PC-9 (cell line): Measurements from ENCODE around the gene FMNL1. TPM values are rescaled to one million over a fixed set of nuclear protein-coding genes. Genes with fewer than 3 reads are reported as not detected.

Experiments
- BruUV-seq: library from RNA; stranded (reverse); fragments of 400-500 nt; replicated peaks from 2 replicates; lab custom pipeline; 2021; lab: Mats Ljungman, UMichigan
- CTCF ChIA-PET: fragments of 300-600 bp; sonication (Branson Sonifier 250); formaldehyde crosslinking; loops from one replicate; lab custom pipeline; 2022; ENCODE audit warnings: antibody characterized with exemption; lab: Charles Lee
- POLR2A ChIA-PET: fragments of 300-600 bp; sonication (Branson Sonifier 250); formaldehyde crosslinking; loops from one replicate; lab custom pipeline; 2022; ENCODE audit warnings: antibody characterized with exemption; ENCODE audit not compliant: unreplicated experiment; lab: Charles Lee
- DNase-seq, 2 experiments: peaks; one replicate each; pipeline versions ENCODE4 v3.0.0 to v3.0.0-alpha.2; 2015 to 2022; ENCODE audit warnings: mixed read lengths in 1 of 2
- H2AFZ ChIP-seq: fragments of 200-600 bp; sonication (generic); 2 replicates; pipeline ENCODE4 v1.8.1; 2017; ENCODE audit warnings: antibody characterized with exemption
- H3F3A ChIP-seq: fragments of 200-600 bp; sonication (generic); 2 replicates; pipeline ENCODE4 v1.8.1; 2017; ENCODE audit warnings: antibody characterized with exemption, mild to moderate bottlenecking, low read depth; ENCODE audit not compliant: insufficient read depth
- H3K27ac ChIP-seq: fragments of 200-600 bp; sonication (generic); 2 replicates; pipeline ENCODE4 v1.6.1; 2016; ENCODE audit warnings: mixed run types
- H3K27me3 ChIP-seq: fragments of 200-600 bp; sonication (generic); 2 replicates; pipeline ENCODE4 v1.6.1; 2016; ENCODE audit warnings: low read depth, mixed run types; ENCODE audit not compliant: insufficient read depth
- H3K36me3 ChIP-seq: fragments of 200-600 bp; sonication (generic); 2 replicates; pipeline ENCODE4 v1.6.1; 2016; ENCODE audit warnings: low read depth, mixed run types
- H3K4me1 ChIP-seq: fragments of 200-600 bp; sonication (generic); replicated peaks from 2 replicates; pipeline ENCODE4 v1.6.1; 2016; ENCODE audit warnings: mixed run types; ENCODE audit not compliant: insufficient read depth
- H3K4me2 ChIP-seq: fragments of 200-600 bp; sonication (generic); 2 replicates; pipeline ENCODE4 v1.6.1; 2017; ENCODE audit warnings: mixed run types
- H3K4me3 ChIP-seq: fragments of 200-600 bp; sonication (generic); 2 replicates; pipeline ENCODE4 v1.6.1; 2016; ENCODE audit warnings: mixed run types
- H3K79me2 ChIP-seq: fragments of 200-600 bp; sonication (generic); 2 replicates; pipeline ENCODE4 v1.6.1; 2017; ENCODE audit warnings: low read depth, mixed run types
- H3K9me2 ChIP-seq: fragments of 200-600 bp; sonication (generic); 2 replicates; pipeline ENCODE4 v1.8.1; 2017; ENCODE audit warnings: mild to moderate bottlenecking; ENCODE audit not compliant: insufficient read depth
- H3K9me3 ChIP-seq: fragments of 200-600 bp; sonication (generic); 2 replicates; pipeline ENCODE4 v1.8.1; 2016; ENCODE audit warnings: low read depth; ENCODE audit not compliant: insufficient read depth
- H4K20me1 ChIP-seq: fragments of 200-600 bp; sonication (generic); 2 replicates; pipeline ENCODE4 v1.8.1; 2017; ENCODE audit not compliant: insufficient read depth
- EZH2 ChIP-seq: fragments of 200-600 bp; sonication (generic); IDR thresholded peaks from 2 replicates; pipeline ENCODE4 v1.8.0; 2017; ENCODE audit warnings: antibody characterized with exemption, low read depth
- intact Hi-C: fragments of 100-400 bp; cut with micrococcal nuclease; formaldehyde crosslinking; loops from one replicate; pipeline ENCODE4 v1.10.0; 2022; ENCODE audit not compliant: unreplicated experiment
- total RNA-seq: library from RNA; stranded (reverse); gene quantifications from 2 replicates; pipeline ENCODE4 v1.2.3, GENCODE V29; 2021
- TF ChIP-seq, protein P1 (sequence below): fragments of 200-600 bp; sonication (generic); conservative IDR thresholded peaks from 2 replicates; pipeline ENCODE4 v1.6.1; 2017; ENCODE audit warnings: mixed run types, antibody characterized with exemption, mild to moderate bottlenecking, moderate library complexity

FMNL1 gene
- total RNA-seq, 1 experiment from 2014 or later, result 12.9 TPM

DNA sequence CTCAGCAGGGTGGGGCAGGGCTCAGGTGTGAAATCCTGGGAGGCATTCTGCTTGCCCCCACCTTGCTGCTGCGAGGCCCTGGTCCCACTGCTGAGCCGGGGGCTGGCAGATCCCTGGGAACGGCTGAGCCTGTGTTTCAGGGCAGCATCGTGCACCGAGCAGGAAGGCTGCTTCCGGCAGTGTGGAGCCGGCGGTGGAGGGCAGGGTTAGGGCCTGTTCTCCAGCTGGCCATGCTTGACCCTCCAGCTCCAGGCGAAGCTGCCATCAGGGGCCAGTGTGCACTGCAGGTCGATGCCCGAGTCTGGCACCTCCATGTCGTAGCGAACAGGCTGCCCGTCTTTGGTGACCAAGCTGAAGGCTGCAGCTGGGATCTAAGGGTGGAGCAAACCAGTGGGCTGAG, 42.7 kb downstream of the FMNL1 start:
- no peaks in the 10 kb centered on the region for H3K27me3 ChIP-seq
- H3K9me2 ChIP-seq, result no peaks in the 10 kb centered on the region
- no peaks in the 10 kb centered on the region for H3K9me3 ChIP-seq
- no TSS peak for BruUV-seq
- intact Hi-C loops, result no loop called here
- H3F3A ChIP-seq, result peaks cover 63% of the 10 kb centered on the region
- peaks cover 32% of the 10 kb centered on the region for H3K36me3 ChIP-seq
- H3K79me2 ChIP-seq, result no peaks in the 10 kb centered on the region
- H2AFZ ChIP-seq, result no peak overlapping the region
- CTCF ChIA-PET, result interaction anchor here (0.6 kb wide), 1 partner anchor 11 kb away, joined by 8 read pairs; no protein-coding TSS in a partner anchor
- H4K20me1 ChIP-seq, result 0 out of 2 replicates have a peak, but pooled peaks cover 15% of the 10 kb centered on the region
- POLR2A ChIA-PET, result no interaction called here
- no peak overlapping the region for H3K27ac ChIP-seq
- no peak overlapping the region for H3K4me2 ChIP-seq
- no peak for TF ChIP-seq EZH2
- TF ChIP-seq, protein P1, sequence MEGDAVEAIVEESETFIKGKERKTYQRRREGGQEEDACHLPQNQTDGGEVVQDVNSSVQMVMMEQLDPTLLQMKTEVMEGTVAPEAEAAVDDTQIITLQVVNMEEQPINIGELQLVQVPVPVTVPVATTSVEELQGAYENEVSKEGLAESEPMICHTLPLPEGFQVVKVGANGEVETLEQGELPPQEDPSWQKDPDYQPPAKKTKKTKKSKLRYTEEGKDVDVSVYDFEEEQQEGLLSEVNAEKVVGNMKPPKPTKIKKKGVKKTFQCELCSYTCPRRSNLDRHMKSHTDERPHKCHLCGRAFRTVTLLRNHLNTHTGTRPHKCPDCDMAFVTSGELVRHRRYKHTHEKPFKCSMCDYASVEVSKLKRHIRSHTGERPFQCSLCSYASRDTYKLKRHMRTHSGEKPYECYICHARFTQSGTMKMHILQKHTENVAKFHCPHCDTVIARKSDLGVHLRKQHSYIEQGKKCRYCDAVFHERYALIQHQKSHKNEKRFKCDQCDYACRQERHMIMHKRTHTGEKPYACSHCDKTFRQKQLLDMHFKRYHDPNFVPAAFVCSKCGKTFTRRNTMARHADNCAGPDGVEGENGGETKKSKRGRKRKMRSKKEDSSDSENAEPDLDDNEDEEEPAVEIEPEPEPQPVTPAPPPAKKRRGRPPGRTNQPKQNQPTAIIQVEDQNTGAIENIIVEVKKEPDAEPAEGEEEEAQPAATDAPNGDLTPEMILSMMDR, result no peak
- no peak overlapping the region for H3K4me3 ChIP-seq
- peaks cover 11% of the 10 kb centered on the region; the same call in 1 of the 2 replicates for H3K4me1 ChIP-seq
- DNase-seq, result no peak

DNA sequence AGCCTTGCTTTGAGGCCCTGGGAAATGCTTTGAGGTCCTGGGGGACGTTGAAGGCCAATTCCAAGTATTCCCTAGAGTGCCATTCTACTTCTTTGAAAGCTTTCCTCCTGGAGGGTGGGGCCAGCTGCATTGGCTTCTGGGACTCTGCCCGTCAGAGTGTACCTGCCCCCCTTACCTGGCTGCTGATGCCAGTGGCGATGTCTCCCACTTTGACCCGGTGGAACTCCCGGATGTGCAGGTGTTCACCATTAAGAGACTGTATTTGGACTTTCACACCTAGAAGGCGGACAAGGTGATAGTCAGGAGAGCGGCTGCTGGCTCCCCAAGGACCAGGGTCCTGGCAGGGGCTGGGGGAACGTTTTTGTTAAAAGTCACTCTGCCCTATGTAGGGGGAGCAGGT, 43.3 kb downstream of the FMNL1 start:
- no peaks in the 10 kb centered on the region for H3K79me2 ChIP-seq
- no peak overlapping the region for H3K27ac ChIP-seq
- intact Hi-C loops, result no loop called here
- H4K20me1 ChIP-seq, result 0 out of 2 replicates have a peak, but pooled peaks cover 15% of the 10 kb centered on the region
- H3K4me3 ChIP-seq, result no peak overlapping the region
- DNase-seq, result no peak
- H3F3A ChIP-seq, result peaks cover 65% of the 10 kb centered on the region; the same call in 1 of the 2 replicates
- no peak overlapping the region for H3K4me2 ChIP-seq
- H2AFZ ChIP-seq, result no peak overlapping the region
- CTCF ChIA-PET, result interaction anchor here (0.6 kb wide), 1 partner anchor 10 kb away, joined by 8 read pairs; no protein-coding TSS in a partner anchor
- no peaks in the 10 kb centered on the region for H3K9me3 ChIP-seq
- TF ChIP-seq EZH2, result no peak
- TF ChIP-seq, protein P1, result no peak
- no TSS peak for BruUV-seq
- H3K4me1 ChIP-seq, result peaks cover 11% of the 10 kb centered on the region; the same call in 1 of the 2 replicates
- no peaks in the 10 kb centered on the region for H3K9me2 ChIP-seq
- H3K36me3 ChIP-seq, result peaks cover 37% of the 10 kb centered on the region
- no peaks in the 10 kb centered on the region for H3K27me3 ChIP-seq
- POLR2A ChIA-PET, result no interaction called here

DNA sequence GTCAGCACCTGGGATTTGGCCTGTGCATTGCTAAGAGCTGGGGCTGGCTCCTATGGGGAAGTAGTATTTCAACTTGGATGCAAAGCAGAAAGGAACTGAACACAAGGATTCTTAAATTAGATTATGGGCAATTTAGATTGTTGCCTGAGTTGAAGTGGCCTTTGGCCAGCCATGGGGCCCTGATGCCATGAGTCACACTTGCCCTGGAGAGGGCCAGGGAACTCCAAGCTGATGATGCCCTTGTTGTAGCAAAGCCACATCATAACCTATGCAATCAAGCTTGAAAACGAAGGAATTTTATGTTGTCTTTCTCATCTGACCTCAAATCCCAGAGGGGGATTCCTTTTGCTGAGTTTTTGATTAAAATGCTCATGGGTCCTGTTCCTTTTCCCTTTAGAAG, 44.1 kb downstream of the FMNL1 start:
- Histone ChIP-seq H3K27me3 (no peaks in the 10 kb centered on the region), H3K9me2 (no peaks in the 10 kb centered on the region), H3K9me3 (no peaks in the 10 kb centered on the region), H2AFZ (no peak overlapping the region), H3K4me3 (no peak overlapping the region), H3K36me3 (peaks cover 39% of the 10 kb centered on the region), H3K79me2 (no peaks in the 10 kb centered on the region), H3F3A (peaks cover 64% of the 10 kb centered on the region; the same call in 1 of the 2 replicates), H3K4me1 (peaks cover 11% of the 10 kb centered on the region; the same call in 1 of the 2 replicates), H3K4me2 (no peak overlapping the region), H4K20me1 (0 out of 2 replicates have a peak, but pooled peaks cover 15% of the 10 kb centered on the region), H3K27ac (no peak overlapping the region)
- ChIA-PET CTCF (no interaction called here), POLR2A (interaction anchor here (0.6 kb wide), 1 partner anchor 47 kb away, joined by 5 read pairs; no protein-coding TSS in a partner anchor)
- TF ChIP-seq EZH2, result no peak
- TF ChIP-seq, protein P1, result no peak
- DNase-seq, result peak in 1 of 2 experiments; percentile 51
- intact Hi-C loops, result no loop called here
- BruUV-seq, result no TSS peak
